D721Med (cell line): Measurements from ENCODE around the gene PRR35.

Experiments used
- DNase-seq: peaks from one replicate; pipeline ENCODE4 v3.0.0; 2011; ENCODE audit warnings: low spot score; ENCODE audit not compliant: insufficient read length
- FAIRE-seq: peaks from 2 replicates; lab custom pipeline; 2011; peaks lifted over from hg19 to GRCh38; lab: Jason Lieb, UNC
- TF ChIP-seq, protein P1 (sequence below): IDR thresholded peaks from 2 replicates; pipeline ENCODE4 v1.5.1; 2012; ENCODE audit warnings: mild to moderate bottlenecking, control low read depth; ENCODE audit not compliant: insufficient read depth; ENCODE audit errors: missing control alignments

PRR35 gene

GRCh38 chr16:603933-604332, 43.7 kb downstream of the PRR35 start:
- DNase-seq (no peak), FAIRE-seq (no peak)
- TF ChIP-seq, protein P1, sequence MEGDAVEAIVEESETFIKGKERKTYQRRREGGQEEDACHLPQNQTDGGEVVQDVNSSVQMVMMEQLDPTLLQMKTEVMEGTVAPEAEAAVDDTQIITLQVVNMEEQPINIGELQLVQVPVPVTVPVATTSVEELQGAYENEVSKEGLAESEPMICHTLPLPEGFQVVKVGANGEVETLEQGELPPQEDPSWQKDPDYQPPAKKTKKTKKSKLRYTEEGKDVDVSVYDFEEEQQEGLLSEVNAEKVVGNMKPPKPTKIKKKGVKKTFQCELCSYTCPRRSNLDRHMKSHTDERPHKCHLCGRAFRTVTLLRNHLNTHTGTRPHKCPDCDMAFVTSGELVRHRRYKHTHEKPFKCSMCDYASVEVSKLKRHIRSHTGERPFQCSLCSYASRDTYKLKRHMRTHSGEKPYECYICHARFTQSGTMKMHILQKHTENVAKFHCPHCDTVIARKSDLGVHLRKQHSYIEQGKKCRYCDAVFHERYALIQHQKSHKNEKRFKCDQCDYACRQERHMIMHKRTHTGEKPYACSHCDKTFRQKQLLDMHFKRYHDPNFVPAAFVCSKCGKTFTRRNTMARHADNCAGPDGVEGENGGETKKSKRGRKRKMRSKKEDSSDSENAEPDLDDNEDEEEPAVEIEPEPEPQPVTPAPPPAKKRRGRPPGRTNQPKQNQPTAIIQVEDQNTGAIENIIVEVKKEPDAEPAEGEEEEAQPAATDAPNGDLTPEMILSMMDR = no peak

GRCh38 chr16:606656-607307, 46.6 kb downstream of the PRR35 start:
- DNase-seq (peak; percentile 94), FAIRE-seq (peak; percentile 60)
- TF ChIP-seq, protein P1 = no peak

DNA sequence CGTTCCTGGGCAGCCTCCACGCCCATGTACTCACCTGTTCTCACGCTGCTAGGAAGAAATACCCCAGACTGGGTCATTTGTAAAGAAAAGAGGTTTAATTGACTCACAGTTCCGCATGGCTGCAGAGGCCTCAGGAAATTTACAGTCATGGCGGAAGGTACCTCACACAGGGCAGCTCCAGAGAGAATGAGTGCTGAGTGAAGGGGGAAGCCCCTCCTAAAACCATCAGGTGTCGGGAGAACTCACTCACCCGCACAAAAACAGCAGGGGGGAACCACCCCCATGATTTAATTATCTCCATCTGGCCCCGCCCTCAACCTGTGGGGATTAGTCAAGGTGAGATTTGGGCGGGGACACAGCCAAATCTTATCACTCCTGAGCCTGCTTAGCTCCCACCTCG, 47.8 kb downstream of the PRR35 start:
- DNase-seq (no peak), FAIRE-seq (no peak)
- TF ChIP-seq, protein P1 = no peak

- no peak for FAIRE-seq
- no peak for DNase-seq
- TF ChIP-seq, protein P1 = no peak
Observed at GRCh38 chr16:609316-609715, 49.1 kb downstream of the PRR35 start.

DNA sequence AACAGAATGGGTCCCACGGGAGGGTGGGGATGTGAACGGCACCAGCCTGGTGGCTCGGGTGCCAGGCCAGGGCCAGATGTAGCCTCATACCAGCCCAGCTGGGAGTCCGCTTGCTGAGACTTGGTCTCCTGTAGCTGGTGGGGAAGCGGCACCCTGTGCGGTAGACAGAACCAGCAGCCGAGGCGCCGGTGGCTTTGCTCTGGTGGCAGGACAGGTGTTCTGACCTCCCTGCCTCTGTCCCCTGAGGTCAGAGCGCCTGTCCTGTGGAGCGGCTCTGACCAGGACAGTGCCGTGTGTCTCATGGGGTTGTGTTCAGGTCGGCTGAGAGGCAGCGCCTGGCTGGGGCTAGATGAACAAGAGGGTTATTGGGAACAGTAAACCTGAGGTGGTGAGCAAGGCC, 49.8 kb downstream of the PRR35 start:
- FAIRE-seq = no peak

GRCh38 chr16:610513-611381, 50.6 kb downstream of the PRR35 start:
- TF ChIP-seq, protein P1 = peak; percentile 49
- FAIRE-seq (no peak), DNase-seq (peak; percentile 95)

More for the DNA sequence above, 49.8 kb downstream of the PRR35 start:
- DNase-seq = no peak
- TF ChIP-seq, protein P1 = no peak

DNA sequence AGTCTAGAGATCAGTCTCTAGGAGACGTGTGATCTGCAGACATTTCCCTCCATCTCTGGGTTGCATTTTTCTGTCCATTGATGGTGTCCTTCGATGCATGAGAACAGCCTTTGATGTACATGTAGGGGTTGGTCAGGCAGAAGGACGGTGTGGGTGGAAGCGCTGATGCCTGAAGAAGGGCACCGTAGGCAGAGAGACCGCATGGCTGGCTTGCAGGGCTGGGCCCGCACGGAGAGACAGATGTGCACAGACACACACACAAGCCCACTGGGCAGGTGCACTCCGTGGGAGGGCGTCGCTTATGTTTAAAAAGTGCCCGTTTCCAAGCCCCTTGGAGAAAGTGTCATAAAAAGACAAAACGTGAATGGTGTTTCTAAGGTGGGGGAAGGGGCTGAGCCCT, 54.9 kb downstream of the PRR35 start:
- FAIRE-seq = no peak
- TF ChIP-seq, protein P1 = no peak
- DNase-seq = no peak
